Mucosa of gallbladder (tissue), 1 donor: ENCODE data around the gene ANKRD7. TPM values are rescaled to one million over a fixed set of nuclear protein-coding genes. Genes with fewer than 3 reads are reported as not detected.

Experiments
- DNase-seq: peaks from one replicate; pipeline ENCODE4 v3.0.0-alpha.2; 2020; ENCODE audit warnings: low spot score
- total RNA-seq: library from RNA; stranded (reverse); gene quantifications from one replicate; pipeline ENCODE4 v1.2.1, GENCODE V29; 2021
- donor health status: DM: no; HTN: no; CAD: no.

The ANKRD7 gene, protein sequence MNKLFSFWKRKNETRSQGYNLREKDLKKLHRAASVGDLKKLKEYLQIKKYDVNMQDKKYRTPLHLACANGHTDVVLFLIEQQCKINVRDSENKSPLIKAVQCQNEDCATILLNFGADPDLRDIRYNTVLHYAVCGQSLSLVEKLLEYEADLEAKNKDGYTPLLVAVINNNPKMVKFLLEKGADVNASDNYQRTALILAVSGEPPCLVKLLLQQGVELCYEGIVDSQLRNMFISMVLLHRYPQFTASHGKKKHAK
- total RNA-seq: not detected

GRCh38 chr7:118224521-118224920 is at the start of gene ANKRD7:
Gene ANKRD7, plus strand, starts transcription at chr7:118224704. Its CDS starts 127 bp downstream, at chr7:118224831.
- no peak for DNase-seq

GRCh38 chr7:118175740-118176139 is 48.8 kb upstream of the ANKRD7 start:
- no peak for DNase-seq

- DNase-seq: no peak
Measured at GRCh38 chr7:118179191-118179590, 45.3 kb upstream of the ANKRD7 start.

DNA sequence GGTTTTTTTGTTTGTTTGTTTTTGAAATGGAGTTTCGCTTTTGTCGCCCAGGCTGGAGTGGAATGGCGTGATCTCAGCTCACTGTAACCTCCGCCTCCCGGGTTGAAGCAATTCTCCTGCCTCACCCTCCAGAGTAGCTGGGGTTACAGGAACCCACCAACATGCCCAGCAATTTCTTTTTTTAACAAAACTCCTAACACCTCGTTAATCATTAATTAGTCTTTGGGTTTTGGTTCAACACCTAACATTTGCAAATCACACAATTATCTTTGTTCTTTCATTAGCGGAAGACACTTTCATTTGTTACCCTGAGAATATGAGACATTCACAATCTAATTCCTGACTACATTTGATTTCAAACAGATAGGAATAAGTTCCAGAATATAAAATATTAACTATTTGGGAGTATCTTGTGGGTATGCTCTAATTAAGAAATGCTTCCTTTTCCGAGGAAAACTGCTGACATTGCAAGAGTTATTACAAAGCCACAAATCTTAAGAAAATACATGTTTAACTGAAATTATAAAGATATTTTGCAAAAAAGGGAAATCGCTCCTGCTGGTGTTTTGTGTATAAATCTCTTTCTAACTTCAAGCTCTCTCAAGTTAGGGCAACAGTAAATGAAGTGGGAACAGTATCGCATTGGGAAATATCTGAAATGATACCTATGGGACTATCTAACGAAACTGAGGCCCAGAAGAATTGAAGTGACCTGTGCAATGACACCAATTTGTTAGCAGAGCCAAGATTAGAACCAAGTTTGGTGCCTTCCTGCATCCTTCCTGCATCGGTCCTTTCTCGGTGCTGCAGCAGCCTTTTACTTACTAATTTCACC is 41.7 kb upstream of the ANKRD7 start:
- DNase-seq: no peak

- DNase-seq: no peak
Measured at GRCh38 chr7:118183428-118183785, 41.1 kb upstream of the ANKRD7 start.

DNA sequence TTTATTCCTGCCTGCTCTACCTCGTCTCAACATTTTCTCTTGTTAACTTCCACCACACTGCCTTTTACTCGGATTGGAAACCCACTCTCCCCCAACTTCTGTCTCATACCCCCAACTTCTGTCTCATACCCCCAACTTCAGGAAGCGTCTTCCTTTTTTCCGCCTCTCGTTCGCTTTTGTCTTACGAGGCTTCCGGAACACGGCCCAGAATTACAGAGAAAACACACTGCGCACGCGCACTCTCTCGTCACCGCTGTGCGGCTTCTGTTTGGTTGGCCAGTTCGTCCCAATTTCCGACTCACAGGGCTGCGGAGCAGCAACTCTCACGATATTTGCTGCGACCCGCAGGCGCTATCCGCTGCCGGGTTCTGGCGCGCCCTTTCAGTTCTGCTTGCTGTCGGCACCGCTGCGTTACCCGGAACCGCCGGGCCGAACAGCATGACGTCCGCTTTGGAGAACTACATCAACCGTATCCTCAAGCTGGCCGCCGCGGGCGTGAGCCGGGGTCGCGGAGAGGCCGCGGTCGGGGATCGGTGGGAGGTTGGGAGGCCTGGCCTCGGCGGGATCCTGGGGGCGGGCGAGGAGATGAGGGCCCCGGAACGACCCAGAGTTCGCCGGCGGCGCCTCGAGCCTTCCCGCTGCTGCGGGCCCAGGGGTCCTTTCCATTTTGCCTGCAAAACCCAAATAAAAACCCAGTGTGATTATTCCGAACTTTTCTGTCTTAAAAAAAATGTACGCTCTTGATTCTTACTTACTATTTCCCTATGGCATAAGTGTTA is 40.5 kb upstream of the ANKRD7 start, which contains the start of gene LSM8:
TSS of gene LSM8 (plus strand) at position 379 of the 779 bp plus-strand sequence. CDS start at position 439, 60 bp downstream.
- peak; percentile 99 for DNase-seq

GRCh38 chr7:118184565-118184940 is 40.0 kb upstream of the ANKRD7 start:
- no peak for DNase-seq

DNA sequence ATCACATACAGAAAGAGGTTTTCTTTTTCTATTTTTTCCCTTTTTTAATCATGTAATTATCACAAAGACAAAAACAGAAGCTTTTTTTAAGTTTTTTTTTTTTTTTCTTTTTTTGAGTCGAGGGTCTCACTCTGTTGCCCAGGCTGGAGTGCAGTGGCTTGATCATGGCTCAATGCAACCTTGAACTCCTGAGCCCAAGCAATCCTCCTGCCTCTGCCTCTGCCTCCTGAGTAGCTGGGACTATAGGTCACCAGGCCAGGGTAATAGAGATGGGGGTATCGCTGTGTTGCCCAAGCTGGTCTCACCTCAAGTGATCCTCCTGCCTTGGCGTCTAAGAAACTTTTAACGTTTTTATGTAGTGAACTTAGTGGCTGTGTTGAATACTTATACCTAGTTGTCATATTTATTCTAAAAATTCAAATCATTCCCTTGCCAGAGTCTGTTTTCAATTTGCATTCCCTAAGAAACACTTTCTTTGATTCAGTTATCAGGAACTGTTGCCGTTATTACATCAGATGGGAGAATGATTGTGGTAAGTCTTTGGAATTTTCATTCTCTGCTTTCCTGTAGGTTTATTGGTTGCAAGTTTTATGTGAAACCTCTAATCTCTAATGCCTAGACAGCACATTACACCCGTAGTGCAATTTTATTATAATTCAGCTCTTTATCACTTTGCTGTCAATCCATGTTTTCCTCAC is 39.2 kb upstream of the ANKRD7 start:
- no peak for DNase-seq

DNA sequence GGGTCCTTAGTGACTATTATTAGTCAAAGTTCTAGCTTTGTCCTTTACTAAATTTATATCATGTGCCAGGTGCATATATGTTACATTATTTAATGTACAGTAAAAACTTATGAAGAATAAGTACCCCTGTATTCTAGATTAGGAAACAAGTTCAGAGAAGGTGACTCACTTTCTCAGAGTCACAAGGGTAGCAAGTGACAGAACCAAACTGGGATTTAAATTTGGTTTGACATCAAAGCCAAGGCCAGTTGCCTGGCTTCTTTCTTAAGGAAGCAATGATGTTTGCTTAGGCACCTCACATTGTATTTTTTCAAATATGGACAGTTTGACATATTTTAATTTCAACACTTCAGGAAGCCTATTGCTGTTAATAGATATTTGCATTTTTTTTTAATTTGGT is 38.0 kb upstream of the ANKRD7 start:
- no peak for DNase-seq

DNA sequence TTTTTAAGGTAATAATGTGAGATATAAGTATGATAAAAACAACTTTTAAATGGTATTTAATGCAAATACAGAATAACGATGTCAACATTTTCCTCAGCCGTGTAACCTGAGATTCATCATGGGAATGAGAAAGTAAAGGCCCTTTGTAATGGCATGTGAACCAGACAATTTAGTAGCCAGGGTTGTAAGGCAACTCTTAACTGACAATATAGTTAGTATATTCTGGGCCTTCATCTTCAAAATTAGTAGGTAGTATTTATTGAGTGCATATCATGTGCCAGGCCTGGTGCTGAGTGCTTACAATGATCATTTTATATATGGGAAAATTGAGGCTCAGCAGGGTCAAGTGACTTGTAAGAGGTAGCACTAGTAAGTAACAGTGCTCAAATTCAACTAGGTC is 29.9 kb upstream of the ANKRD7 start:
- DNase-seq: no peak

GRCh38 chr7:118195837-118196474 is 28.5 kb upstream of the ANKRD7 start:
- DNase-seq: peak; percentile 64

- no peak for DNase-seq
Measured at GRCh38 chr7:118202061-118202460, 22.4 kb upstream of the ANKRD7 start.

DNA sequence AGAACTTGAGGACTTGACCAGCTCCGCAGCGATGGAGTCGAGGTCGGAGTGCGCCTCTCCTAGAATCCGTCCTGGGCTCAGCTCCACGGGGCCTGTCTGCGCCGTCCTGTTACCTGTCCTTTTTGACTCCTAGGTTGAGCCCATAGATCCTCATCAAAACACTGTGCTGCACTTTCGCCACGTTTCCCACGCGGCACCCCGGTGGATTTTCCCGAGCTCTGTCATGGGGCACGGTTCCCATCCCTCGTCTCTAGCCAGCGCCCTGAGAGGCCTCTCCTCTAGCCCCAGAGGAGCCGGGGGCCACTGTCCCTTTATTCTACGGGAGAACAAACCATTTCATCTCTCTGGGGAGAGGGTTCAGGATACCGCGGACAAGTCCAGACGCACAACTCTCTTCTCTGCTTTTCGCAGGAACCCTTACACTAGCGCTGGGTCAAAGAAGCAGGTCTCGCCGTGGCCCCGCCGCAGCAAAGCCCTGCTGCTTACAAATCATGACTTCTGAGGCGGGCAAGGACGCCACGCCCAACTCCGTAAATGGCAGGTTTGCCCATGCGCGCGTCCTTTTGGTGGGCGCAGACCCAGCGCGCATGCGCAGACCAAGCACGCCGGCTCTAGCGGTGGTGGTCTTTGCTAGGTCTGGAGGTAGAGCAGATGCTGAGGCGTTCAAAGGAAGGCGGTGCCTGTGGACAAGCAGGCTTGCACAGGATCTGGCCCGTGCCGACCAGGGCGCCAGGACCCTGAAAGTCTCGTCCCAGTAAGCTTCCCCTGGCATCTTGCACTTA is 10.3 kb upstream of the ANKRD7 start:
- peak; percentile 70 for DNase-seq

DNA sequence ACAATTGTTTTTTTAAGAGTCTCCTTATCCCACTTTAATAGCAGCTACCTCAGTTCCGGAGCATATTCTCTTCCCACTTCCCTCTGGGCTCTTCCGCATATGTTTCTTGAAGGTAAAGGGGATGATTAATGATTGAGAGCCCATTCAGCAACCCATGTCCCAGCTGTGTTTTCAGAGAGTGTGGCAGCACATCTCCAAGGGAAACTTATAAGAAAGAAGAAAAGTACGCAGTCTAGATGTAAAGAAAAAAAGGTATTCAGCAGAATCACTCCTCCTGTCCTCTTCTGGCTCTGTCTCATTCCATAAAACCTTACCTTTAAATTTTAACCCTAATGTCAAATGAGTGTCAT is 9.7 kb upstream of the ANKRD7 start:
- no peak for DNase-seq

DNA sequence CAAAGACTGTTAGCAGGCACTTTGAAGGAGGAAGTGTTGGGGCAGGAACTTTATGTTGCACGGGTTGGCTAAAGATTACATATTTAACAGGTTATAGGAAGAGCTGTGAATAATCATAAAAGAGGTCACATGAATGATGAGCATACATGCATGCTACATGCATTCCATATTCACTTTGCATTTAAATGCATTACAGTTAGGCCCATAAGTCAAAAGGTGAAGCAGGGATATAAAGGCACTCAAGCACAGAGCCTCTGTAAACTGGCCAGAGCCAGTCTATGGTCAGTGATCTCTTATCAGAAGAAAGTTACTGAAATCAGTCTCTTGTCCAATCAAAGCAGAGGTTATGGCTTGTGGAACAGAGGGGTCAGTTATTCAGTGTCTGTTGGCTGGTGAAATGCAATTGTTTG is 7.3 kb upstream of the ANKRD7 start:
- no peak for DNase-seq

- DNase-seq: no peak
Measured at GRCh38 chr7:118218413-118219156, 5.9 kb upstream of the ANKRD7 start.

DNA sequence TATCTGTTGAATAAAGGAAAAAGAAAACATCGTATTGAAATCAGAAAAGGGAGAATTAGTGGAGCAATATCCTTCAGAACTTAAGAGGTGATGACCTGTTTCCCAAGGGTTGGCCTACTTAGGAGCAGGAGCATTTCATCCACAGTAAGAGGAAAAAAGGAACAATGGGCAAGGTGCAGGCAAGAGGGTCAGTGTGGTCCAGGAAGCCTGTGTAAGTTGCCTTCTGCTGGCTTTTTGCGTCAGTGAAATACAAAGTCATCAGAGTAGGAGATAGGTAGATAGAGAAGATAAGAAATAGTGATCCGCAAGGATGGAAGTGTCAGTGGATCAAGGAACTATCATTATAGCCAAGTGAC is 5.4 kb upstream of the ANKRD7 start:
- DNase-seq: no peak

DNA sequence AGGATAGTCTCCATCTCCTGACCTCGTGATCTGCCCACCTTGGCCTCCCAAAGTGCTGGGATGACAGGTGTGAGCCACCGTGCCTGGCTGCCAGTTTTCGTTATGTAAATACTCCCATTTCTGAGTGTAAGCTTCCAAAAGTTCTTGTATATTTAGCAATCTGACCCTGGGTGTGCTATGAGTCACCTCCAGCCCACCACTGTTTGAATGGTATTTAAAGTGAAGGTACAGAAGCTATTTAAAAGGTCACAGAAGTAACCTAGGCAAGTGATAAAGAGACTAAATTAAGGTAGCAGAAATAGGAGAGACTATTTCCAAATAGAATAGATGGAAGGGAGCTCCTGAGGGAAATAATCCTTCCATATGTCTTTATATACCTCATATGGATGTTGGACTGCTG is 3.9 kb upstream of the ANKRD7 start:
- no peak for DNase-seq

DNA sequence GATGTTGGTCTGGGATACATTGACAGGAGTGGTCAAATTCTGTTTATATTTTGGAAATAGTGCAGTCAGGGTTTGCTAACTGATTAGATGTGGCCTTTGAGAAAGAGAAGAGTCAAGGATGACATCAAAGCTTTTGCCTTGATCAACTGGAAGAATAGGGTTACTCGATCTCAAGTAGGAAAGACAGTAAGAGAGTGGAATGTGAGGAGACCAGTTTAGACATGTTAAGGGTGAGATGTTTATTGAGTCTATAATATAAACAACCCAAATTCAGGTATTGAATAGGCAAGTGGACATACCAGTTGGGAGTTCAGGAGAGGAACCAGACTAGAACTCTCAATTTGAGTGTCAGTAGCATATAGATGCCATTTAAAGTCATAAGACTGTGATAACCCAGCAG is 1.9 kb upstream of the ANKRD7 start:
- no peak for DNase-seq

DNA sequence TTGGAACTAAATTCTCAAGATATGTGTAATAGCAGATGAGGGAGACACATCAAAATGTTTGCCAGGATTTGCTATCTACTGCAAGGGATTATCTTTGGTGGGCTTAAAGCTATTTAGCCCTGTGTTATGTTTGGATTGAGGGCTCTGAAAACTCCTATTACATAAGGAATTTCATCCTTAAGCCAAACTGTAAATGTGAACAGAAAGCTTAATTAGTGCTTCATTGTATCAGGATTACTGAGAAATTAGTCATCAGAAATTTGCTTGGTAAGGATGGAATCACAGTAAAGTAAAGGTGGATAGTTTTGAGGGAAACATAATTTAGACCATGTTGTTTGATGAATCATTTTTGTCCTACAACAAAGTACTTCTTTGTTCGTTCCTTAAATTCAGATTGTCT is 8.3 kb downstream of the ANKRD7 start:
- no peak for DNase-seq
